GM19043 (cell line): ENCODE data around the gene SHB.
A peak's percentile ranks its signal among the peaks of the same experiment; 100 is the strongest.

Experiments used
- ATAC-seq: cut with Tn5 transposase; IDR thresholded peaks from one replicate; pipeline ENCODE4 v1.9.1; 2021; ENCODE audit warnings: low read depth; ENCODE audit not compliant: unreplicated experiment

The SHB gene

GRCh38 chr9:37956904-37957663 is 111.9 kb downstream of the SHB start:
- ATAC-seq: no peak

- ATAC-seq: no peak
Measured at GRCh38 chr9:37956423-37956820, 112.6 kb downstream of the SHB start.

- ATAC-seq: no peak
Measured at GRCh38 chr9:37955781-37956422, 113.1 kb downstream of the SHB start.

GRCh38 chr9:37954581-37954981 is 114.4 kb downstream of the SHB start:
- ATAC-seq: peak; percentile 44

GRCh38 chr9:37953775-37954437 is 115.1 kb downstream of the SHB start:
- peak; percentile 76 for ATAC-seq

GRCh38 chr9:37953206-37953774 is 115.7 kb downstream of the SHB start:
- ATAC-seq: no peak

GRCh38 chr9:37952731-37953130 is 116.3 kb downstream of the SHB start:
- no peak for ATAC-seq

- ATAC-seq: no peak
Measured at GRCh38 chr9:37951671-37952449, 117.2 kb downstream of the SHB start.

- ATAC-seq: no peak
Measured at GRCh38 chr9:37950561-37950960, 118.5 kb downstream of the SHB start.

GRCh38 chr9:37949576-37949975 is 119.5 kb downstream of the SHB start:
- no peak for ATAC-seq

GRCh38 chr9:37948417-37948980 is 120.5 kb downstream of the SHB start:
- ATAC-seq: no peak

GRCh38 chr9:37947977-37948376 is 121.0 kb downstream of the SHB start:
- ATAC-seq: no peak

- no peak for ATAC-seq
Measured at GRCh38 chr9:37947471-37947870, 121.6 kb downstream of the SHB start.

- ATAC-seq: no peak
Measured at GRCh38 chr9:37946971-37947370, 122.1 kb downstream of the SHB start.

- ATAC-seq: no peak
Measured at GRCh38 chr9:37946041-37946440, 123.0 kb downstream of the SHB start.

- ATAC-seq: no peak
Measured at GRCh38 chr9:37944671-37945481, 124.2 kb downstream of the SHB start.

- ATAC-seq: no peak
Measured at GRCh38 chr9:37944266-37944650, 124.8 kb downstream of the SHB start.

- ATAC-seq: no peak
Measured at GRCh38 chr9:37943345-37944265, 125.4 kb downstream of the SHB start.
